Calu3 (cell line): ENCODE results near the gene GRIN3B. TPM values are rescaled to one million over a fixed set of nuclear protein-coding genes. Genes with fewer than 3 reads are reported as not detected.
"Not testable (repeated sequence)": the region's sequence is repeated elsewhere in the genome, so short reads cannot be mapped to it uniquely, and the experiment has no call there.

ENCODE experiments used
- BruUV-seq: library from RNA; stranded (reverse); fragments of 400-500 nt; replicated peaks from 2 replicates; lab custom pipeline; 2021; lab: Mats Ljungman, UMichigan
- CTCF ChIA-PET: fragments of 300-600 bp; sonication (Branson Sonifier 250); formaldehyde crosslinking; loops from one replicate; lab custom pipeline; 2022; ENCODE audit warnings: antibody characterized with exemption; lab: Charles Lee
- DNase-seq: peaks from one replicate; pipeline ENCODE4 v3.0.0; 2022
- H3K27ac Mint-ChIP-seq: one replicate; pipeline ENCODE4 v1.8.0; 2022; ENCODE audit warnings: mixed read lengths; ENCODE audit not compliant: unreplicated experiment
- H3K27me3 Mint-ChIP-seq: one replicate; pipeline ENCODE4 v1.8.0; 2022; ENCODE audit warnings: mixed read lengths; ENCODE audit not compliant: unreplicated experiment
- H3K36me3 Mint-ChIP-seq: one replicate; pipeline ENCODE4 v1.8.0; 2022; ENCODE audit warnings: mild to moderate bottlenecking, moderate library complexity, mixed read lengths; ENCODE audit not compliant: insufficient read depth, unreplicated experiment
- H3K4me1 Mint-ChIP-seq: one replicate; pipeline ENCODE4 v1.8.0; 2022; ENCODE audit warnings: mild to moderate bottlenecking, low read depth, mixed read lengths; ENCODE audit not compliant: unreplicated experiment
- H3K4me3 Mint-ChIP-seq: one replicate; pipeline ENCODE4 v1.8.0; 2022; ENCODE audit warnings: mild to moderate bottlenecking, low read depth, moderate library complexity, mixed read lengths; ENCODE audit not compliant: unreplicated experiment
- H3K9me3 Mint-ChIP-seq: one replicate; pipeline ENCODE4 v1.8.0; 2022; ENCODE audit warnings: low read depth, mixed read lengths; ENCODE audit not compliant: unreplicated experiment
- intact Hi-C: fragments of 100-400 bp; cut with micrococcal nuclease; formaldehyde crosslinking; loops from one replicate; pipeline ENCODE4 v1.10.0; 2022; ENCODE audit not compliant: unreplicated experiment
- total RNA-seq: library from RNA; stranded (reverse); gene quantifications from 2 replicates; pipeline ENCODE4 v1.2.3, GENCODE V29; 2022
- TF ChIP-seq, protein P1 (sequence below): fragments of 200-600 bp; IDR thresholded peaks from one replicate; pipeline ENCODE4 v1.8.0; 2022; ENCODE audit warnings: antibody characterized with exemption; ENCODE audit not compliant: unreplicated experiment

The GRIN3B gene
- total RNA-seq, 1 experiment from 2014 or later: not detected

DNA sequence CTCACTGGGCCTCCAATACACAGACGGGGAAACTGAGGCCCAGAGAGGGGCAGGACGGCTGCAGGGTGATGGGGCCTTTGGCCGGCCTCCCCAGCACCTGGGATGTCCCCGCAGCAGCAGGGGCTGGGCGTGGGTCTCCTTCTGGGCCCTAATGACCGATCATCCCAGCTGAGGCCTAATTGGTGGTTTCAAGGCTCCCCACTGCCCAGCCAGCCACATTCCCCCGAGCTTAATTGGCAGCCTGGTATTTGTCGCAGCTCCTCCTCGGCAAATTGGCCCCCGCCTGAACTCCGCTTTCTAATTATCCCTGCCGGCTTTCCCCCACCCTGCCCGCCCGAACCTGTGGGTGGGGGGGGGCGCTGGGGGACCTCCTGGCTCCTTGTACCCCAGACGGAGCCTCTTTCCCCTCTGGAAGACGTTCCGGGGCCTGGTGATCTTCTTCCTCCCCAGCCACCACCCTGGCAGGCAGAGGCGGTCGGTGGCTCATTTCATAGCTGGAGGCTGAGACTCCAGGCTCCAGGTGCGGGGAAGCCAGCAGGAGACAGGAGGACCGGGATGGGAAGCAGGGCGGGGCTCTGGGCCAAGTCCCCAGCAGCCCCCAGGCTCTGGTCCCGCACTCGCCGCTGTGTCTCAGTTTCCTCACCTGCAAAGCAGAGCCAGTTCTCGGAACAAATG lies 43.3 kb upstream of the GRIN3B start:
- intact Hi-C loops: no loop called here
- BruUV-seq: no TSS peak
- TF ChIP-seq, protein P1, sequence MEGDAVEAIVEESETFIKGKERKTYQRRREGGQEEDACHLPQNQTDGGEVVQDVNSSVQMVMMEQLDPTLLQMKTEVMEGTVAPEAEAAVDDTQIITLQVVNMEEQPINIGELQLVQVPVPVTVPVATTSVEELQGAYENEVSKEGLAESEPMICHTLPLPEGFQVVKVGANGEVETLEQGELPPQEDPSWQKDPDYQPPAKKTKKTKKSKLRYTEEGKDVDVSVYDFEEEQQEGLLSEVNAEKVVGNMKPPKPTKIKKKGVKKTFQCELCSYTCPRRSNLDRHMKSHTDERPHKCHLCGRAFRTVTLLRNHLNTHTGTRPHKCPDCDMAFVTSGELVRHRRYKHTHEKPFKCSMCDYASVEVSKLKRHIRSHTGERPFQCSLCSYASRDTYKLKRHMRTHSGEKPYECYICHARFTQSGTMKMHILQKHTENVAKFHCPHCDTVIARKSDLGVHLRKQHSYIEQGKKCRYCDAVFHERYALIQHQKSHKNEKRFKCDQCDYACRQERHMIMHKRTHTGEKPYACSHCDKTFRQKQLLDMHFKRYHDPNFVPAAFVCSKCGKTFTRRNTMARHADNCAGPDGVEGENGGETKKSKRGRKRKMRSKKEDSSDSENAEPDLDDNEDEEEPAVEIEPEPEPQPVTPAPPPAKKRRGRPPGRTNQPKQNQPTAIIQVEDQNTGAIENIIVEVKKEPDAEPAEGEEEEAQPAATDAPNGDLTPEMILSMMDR: no peak
- Mint-ChIP-seq H3K36me3 (peaks cover 5% of the 10 kb centered on the region), H3K4me3 (peak overlapping the region; percentile 45), H3K27me3 (peaks cover 42% of the 10 kb centered on the region), H3K27ac (no peak overlapping the region), H3K9me3 (no peaks in the 10 kb centered on the region), H3K4me1 (peaks cover 1% of the 10 kb centered on the region)
- no peak for DNase-seq
- CTCF ChIA-PET: interaction anchor here (0.5 kb wide), 1 partner anchor 19 kb away, joined by 3 read pairs; no protein-coding TSS in a partner anchor

DNA sequence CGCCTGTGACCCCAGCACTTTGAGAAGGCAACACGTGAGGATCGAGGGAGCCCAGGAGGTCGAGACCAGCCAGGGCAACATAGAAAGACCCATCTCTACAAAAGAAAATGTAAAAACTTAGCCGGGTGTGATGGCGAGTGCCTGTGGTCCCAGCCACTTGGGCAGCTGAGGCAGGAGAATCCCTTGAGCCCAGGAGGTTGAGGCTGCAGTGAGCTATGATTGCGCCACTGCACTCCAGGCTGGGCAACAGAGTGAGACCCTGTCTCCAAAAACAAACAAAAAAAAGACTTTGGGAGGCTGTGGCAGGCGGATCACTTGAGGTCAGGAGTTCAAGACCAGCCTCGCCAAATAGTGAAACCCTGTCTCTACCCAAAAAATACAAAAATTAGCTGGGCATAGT lies 42.6 kb upstream of the GRIN3B start:
- intact Hi-C loops, H3K9me3 Mint-ChIP-seq, H3K4me1 Mint-ChIP-seq, H3K4me3 Mint-ChIP-seq, CTCF ChIA-PET, BruUV-seq, H3K36me3 Mint-ChIP-seq, H3K27ac Mint-ChIP-seq, DNase-seq: not testable (repeated sequence)
- H3K27me3 Mint-ChIP-seq: peaks cover 48% of the 10 kb centered on the region

DNA sequence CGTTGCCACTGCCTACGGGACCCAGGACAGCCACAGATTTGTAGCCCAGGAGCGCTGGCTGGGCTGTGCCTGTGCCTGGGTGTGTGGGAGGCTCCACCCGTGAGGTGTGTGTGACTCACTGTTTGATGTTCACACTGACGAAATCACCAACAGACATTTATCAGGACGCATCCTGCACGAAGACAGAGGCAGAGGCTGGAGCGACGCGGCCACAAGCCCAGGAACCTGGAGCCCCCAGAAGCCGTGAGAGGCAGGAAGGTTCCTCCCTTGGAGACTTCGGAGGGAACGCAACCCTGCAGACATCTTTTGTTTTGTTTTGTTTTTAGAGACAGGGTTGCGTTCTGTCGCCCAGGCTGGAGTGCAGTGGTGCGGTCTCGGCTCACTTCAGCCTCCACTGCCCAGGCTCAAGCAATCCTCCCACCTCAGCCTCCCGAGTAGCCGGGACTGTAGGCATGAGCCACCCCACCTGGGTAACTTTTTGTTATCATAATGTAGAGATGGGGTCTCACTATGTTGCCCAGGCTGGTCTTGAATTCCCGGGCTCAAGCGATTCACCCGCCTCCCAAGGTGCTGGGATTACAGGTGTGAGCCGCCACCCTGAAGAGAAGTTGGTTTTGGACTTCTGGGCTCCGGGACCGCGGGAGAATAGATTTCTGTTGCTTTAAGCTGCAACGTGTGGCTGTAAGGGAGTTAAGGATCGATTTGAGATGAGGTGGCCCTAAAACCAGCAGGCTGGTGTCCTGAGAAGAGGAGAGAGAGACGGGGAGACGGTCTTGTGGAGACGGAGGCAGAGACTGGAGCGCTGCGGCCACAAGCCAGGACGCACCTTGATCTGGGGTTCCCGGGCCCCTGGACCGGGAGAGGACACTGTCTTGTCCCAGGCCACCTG lies 41.0 kb upstream of the GRIN3B start:
- no peak overlapping the region for H3K4me3 Mint-ChIP-seq
- CTCF ChIA-PET: no interaction called here
- no peak for DNase-seq
- no peak overlapping the region for H3K27ac Mint-ChIP-seq
- H3K36me3 Mint-ChIP-seq: peaks cover 5% of the 10 kb centered on the region
- BruUV-seq: no TSS peak
- no peaks in the 10 kb centered on the region for H3K9me3 Mint-ChIP-seq
- TF ChIP-seq, protein P1: no peak
- peaks cover 8% of the 10 kb centered on the region for H3K4me1 Mint-ChIP-seq
- H3K27me3 Mint-ChIP-seq: peaks cover 54% of the 10 kb centered on the region
- intact Hi-C loops: no loop called here

DNA sequence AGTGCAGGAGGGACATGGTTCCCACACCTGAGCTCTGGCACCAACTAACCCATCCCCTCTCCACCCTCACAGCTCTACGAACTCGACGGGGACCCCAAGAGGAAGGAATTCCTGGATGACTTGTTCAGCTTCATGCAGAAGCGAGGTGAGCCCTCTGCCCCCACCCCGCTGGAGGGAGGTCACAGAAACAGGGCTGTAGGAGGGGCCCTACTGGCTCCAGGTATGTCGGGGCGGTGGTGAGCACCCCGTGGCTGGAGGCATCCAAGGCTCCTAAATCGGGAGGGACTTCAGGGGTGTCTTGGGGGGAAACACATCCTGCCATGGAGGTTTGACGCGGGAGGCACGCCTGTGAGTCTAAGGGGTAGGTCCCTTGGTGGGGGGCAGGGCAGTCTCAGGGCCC lies 40.2 kb upstream of the GRIN3B start:
- CTCF ChIA-PET: no interaction called here
- Mint-ChIP-seq H3K9me3 (no peaks in the 10 kb centered on the region), H3K4me3 (no peak overlapping the region)

More for the DNA sequence above, 40.2 kb upstream of the GRIN3B start:
- no peak overlapping the region for H3K27ac Mint-ChIP-seq
- no TSS peak for BruUV-seq
- TF ChIP-seq, protein P1: no peak
- intact Hi-C loops: no loop called here
- DNase-seq: no peak
- peaks cover 53% of the 10 kb centered on the region for H3K27me3 Mint-ChIP-seq
- peaks cover 8% of the 10 kb centered on the region for H3K4me1 Mint-ChIP-seq
- no peaks in the 10 kb centered on the region for H3K36me3 Mint-ChIP-seq
